GM21528 (cell line): Measurements from ENCODE around the gene DPY19L2.
"Not testable (repeated sequence)": the region's sequence is repeated elsewhere in the genome, so short reads cannot be mapped to it uniquely, and the experiment has no call there.

Experiments used
- ATAC-seq: cut with Tn5 transposase; IDR thresholded peaks from one replicate; pipeline ENCODE4 v1.9.1; 2021; ENCODE audit warnings: mild to moderate bottlenecking, moderate library complexity; ENCODE audit not compliant: unreplicated experiment, low FRiP score

Gene DPY19L2

DNA sequence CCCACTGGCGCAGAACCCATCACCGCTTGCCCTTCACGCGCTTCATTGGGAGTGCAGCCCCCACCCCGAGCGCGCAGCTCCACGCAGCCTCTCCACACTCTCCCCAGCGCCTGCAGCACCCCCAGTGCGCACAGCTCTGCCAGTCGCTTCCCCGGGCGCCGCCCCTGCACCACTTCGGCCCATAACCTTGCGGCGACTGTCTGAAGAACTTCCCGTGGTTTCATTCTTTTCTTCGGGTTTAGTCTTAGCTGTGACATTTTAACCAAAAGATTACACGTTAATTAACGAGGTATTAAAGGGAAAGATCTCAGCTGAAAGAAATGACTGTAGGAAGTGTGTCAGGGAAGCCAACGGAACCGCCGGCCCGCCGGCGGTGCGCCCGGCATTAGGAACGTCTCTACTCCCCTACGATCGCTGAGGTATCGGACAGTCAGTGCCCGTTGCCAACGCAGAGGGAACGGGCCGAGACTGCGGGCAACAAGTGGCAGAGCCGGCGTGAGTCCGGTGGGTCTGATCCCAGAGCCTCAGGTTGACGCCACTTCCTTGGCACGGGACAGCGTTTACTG, 590 bp upstream of the DPY19L2 start:
- peak; percentile 56 for ATAC-seq

DNA sequence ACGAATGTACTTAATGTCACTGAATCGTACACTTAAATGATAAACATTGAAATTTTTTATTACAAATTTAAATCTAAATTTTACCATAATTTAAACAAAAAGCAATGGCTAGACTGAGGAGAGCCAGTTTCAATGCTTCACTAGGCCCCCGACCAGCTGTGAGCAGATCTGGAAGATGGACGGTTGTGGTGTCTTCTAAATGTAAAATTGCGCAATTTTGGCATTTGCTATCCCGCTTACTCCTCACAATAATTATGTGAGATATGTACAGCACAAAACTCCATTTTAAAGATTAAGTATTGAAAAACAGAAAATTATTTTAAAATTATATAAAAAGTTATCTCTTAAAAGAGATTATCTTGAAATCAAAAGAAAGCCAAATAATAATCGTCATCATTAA, 5.3 kb downstream of the DPY19L2 start:
- not testable (repeated sequence) for ATAC-seq

DNA sequence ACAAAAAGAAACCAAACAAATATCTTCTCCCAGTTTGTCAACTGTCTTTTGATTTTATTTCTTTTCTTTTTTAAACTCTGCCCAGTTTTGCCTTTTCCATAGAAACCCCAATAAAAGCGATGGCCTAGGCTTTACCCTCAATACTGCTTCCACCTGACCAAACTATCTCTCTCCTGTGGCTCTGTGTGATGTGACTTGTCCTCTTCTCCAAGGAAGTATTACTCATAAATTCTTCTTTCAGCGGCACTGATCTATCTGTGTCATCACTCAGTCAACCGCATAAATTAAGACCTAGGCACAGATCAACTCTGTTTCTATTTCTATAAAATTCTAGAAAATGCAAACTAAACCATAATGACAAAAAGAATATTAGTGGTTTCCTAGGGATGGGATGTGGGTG, 9.8 kb downstream of the DPY19L2 start:
- not testable (repeated sequence) for ATAC-seq

DNA sequence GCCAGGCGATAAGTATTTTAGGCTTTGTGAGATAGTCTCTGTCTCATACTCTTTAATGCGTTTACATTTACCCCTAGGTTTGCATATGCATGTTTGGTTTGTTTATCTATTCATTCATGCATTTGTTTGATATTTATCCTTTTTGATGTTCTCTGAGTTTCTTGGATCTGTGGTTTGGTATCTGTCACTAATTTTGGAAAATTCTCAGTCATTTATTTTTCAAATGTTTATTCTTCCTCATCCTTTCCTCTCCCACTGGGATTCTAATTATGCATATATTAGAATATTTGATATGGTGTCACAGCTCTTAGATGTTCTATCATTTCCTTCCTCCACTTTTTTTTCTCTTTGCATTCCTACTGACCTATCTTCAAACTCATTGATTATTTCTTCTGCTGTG, 11.9 kb downstream of the DPY19L2 start:
- not testable (repeated sequence) for ATAC-seq

DNA sequence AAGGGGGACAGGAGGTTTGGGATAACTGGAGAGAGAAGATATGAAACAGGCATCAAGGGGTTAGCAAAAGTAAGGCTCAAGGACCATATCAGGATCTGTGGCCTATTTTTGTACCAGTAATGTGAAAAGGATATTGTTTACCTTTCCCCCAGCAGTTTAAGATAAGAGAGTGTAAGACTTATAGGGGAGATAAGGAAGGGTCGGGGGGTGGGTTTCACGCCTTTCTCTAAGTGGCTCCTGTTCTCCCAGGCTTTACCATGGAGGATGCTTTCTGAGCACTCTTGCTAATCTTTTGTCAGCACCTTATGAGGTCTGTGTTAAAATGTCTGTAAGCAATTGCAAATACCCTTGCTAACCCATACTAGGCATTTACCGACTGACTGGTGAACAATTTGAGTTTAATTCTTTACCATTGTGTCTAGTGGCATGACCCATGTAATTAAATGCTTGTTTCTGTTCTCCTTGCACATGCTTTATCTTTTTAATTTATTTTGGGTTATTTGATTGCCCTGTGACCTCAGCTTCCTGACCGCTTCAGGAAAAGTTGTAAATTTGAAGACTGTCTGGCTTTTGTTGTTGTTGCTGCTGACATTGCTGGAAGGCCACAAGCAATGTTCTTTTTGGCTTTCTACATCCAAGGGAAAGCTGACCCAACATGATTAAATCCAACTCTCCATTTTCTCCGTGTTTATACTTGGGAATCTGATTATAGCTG, 12.6 kb downstream of the DPY19L2 start:
- not testable (repeated sequence) for ATAC-seq

DNA sequence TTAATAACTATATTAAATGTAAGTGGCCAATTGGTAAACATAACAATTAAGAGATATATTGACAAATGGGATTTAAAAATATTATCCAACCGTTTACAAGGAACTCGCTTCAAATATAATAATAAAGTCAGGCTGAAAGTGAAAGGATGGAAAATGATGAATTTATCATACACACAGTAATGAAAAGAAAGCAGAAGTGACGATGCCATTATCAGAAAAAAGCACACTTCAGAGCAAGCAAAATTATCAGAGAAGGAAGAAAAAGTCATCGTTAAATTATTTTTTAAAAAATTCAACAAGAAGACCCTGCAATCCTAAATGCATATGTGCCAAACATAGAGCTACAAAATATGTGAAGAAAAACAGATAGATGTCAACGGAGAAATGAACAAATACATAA, 13.8 kb downstream of the DPY19L2 start:
- not testable (repeated sequence) for ATAC-seq

DNA sequence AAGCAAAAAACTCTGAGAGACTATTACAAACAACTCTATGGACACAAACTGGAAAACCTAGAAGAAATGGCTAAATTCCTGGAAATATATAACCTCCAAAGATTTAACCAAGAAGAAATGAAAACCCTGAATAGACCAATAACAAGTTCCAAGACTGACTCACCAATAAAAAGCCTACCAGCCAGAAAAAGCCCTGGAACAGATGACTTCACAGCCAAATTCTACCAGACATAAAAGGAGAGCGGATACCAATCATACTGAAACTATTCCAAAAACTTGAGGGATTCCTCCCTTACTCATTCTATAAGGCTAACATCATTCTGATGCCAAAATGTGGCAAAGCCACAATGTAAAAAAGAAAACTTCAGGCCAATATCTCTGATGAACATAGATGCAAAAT, 18.8 kb downstream of the DPY19L2 start:
- not testable (repeated sequence) for ATAC-seq

DNA sequence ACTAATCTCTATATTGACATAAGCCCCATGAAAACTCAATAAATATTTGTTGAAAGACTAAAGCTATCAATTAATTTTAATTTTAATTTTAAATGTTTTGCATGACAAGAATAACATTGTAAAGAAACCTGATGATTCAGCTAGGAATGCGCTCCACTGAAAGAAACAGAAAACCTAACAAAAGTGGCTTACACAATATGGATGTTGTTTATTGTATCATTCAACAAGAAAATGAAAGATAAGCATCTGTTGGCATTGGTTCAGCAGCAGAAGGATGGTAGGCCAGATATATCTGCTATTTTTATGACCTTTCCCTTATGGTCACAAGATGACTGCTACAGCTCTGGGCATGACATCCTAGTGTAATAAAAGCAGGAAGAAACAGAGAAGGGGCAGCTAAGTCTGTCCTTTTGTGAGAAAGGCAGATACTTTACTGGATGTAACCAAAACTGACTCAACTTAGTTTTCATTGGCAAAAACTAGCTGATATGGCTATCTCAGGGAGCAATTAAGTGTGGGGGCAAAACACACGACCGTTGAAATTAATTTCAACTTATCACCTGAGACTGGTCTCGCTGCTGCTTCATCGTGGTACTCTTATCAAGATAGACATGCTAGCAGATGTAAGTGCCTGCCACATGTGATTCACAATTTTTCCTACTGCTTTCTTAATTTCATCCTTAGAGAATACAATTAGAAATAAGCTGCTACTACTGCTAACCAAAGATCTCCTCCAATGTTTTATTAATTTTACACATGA, 24.7 kb downstream of the DPY19L2 start:
- ATAC-seq = not testable (repeated sequence)

DNA sequence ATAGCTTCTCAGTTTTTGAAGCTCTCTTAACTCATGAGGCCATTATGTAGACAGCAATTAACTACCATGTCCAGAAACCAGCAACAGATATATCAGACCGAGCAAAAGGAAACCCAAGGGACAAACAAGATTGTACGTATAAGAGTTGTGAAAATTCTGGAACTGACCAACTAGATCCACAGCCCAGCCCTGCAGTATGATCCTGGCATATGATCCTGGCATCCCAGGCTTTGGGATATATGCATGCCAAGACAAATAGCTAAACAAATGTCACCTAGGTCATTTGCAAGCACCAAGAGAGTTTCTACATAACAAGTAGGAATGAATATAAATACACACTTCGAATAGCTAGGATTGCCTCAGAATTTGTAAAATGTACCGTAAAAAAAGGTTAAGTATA, 44.0 kb downstream of the DPY19L2 start:
- not testable (repeated sequence) for ATAC-seq

DNA sequence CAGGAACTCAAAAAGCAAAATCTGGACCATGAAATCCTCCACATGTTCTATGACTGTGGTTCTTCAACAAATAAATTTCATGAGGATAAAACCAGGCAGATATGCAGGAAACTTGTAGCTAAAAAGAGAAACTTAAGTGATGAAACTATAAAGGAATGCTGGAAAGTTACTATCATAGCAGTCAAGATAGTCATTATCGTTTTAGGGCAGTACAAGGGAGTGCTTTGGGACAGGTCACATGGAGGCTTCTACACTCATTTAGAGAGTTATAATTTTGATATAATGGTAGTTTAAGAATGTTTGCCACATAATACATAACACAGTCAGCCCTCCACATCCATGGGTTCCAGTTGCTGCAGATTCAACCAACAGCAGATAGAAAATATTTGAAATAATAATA, 52.7 kb downstream of the DPY19L2 start:
- not testable (repeated sequence) for ATAC-seq

DNA sequence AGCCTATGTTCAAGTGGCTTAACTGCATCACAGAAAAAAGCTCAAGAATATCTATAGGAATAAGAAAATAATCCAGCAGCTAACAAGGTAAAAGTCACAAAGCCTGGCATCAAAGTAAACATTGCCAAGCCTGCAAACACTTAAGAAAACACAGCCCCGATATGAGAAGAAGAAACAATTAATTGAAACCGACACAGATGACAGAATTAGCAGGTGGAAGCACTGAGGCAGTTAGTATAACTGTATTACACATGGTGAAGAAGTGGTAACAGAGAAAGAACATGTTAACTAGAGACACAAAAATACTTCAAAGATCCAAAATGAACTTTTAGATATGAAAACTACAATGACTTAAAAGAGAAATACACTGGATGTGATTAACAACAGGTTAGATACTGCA, 57.0 kb downstream of the DPY19L2 start:
- ATAC-seq = not testable (repeated sequence)

DNA sequence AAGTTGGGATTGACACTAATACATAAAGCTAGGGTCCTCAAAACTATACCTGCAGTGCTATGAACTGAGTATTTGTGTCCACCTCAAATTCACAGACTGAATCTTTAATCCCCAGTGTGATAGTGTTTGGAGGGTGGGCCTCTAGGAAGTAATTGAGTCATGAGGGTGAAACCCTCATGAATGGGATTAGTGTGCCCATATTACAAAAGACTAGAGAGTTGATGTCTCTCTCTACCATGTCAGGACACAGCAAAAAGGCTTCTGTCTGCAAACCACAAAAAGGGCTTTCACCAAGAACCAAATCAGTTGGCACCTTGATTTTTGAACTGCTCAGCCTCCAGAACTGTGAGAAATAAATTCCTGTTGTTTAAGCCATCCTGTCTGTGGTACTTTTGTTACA, 59.0 kb downstream of the DPY19L2 start:
- ATAC-seq = not testable (repeated sequence)

DNA sequence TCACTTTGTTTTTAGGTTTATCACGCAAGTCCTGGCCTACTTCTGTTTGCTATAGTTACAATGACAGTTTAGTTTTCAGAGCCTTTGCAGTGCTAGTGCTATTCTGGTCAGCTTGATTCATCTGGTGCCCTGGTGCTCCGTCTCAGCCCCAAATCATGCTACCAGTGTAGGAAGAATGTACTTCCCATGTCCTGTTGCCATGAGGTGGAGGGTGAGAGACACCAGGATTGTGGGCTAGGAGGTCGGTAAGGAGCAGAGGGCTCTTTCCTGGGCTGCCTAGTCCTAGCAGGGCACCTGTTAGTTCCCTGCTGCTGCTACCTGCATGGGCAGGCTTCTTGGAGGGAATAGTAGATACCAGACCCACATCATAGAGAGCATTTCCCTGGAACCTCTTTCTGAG, 63.3 kb downstream of the DPY19L2 start:
- ATAC-seq = not testable (repeated sequence)

DNA sequence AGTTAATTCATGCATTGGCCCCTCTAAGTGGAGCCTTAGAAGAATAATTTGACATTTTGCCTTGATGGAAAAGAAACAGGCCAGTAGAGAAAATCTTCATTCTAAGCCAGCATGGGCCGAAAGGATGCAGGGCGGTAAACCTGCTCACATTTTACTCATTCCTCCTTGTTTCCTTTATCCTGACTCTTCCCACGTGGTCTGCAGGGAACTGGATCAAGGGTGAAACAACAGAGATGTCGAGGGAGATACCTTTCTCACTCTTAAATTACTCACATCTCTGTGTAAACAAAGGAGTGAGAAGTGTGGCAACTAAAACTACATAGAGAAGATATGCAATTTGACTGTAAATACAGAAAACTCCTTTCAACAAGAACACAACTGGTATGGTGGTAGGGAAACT, 73.5 kb downstream of the DPY19L2 start:
- ATAC-seq = not testable (repeated sequence)

DNA sequence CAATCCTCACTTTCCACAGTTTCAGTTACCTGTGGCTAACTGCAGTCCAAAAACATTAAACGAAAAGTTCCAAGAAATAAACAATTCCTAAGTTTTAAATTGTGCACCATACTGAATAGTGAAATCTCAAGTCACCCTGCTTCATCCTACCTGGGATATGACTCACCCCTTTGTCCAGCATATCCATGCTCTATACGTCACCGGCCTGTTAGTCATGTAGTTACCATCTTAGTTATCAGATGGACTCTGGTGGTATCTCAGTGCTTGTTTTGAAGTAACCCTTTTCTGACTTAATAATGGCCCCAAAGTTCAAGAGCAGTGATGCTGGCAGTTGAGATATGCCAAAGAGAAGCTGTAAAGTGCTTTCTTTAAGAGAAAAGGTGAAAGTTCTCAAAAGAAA, 83.9 kb downstream of the DPY19L2 start:
- ATAC-seq = not testable (repeated sequence)

DNA sequence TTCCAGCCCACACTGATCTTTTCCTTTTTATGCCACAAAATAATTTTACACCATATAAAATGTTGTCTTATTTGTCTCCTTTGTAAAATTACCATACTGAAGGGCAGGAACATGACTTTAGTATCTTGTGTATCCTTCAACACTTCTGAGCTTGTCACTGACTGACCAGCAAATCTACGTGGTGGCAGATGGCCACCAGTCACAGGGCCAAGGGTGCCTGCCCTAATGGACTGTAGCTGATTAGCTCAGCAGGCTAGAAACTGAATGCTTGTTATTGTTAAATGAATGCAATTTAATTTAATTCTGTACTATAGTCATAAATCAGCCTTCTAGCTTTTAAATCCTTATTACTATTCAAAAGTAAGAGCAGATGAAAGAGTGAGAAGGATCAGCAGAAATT, 85.0 kb downstream of the DPY19L2 start:
- not testable (repeated sequence) for ATAC-seq

DNA sequence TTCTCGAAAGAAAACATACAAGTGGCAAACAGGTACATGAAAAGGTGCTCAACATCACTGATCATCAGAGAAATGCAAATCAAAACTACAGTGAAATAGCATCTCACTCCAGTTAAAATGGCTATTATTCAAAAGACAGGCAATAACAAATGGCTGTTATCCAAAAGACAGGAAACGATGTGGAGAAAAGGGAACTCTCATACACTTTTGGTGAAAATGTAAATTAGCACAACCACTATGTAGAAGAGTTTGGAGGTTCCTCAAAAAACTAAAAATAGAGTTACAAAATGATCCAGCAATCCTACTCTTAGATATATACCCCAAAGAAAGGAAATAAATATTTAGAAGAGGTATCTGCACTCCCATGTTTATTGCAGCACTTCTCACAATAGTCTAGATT, 90.7 kb downstream of the DPY19L2 start:
- not testable (repeated sequence) for ATAC-seq

DNA sequence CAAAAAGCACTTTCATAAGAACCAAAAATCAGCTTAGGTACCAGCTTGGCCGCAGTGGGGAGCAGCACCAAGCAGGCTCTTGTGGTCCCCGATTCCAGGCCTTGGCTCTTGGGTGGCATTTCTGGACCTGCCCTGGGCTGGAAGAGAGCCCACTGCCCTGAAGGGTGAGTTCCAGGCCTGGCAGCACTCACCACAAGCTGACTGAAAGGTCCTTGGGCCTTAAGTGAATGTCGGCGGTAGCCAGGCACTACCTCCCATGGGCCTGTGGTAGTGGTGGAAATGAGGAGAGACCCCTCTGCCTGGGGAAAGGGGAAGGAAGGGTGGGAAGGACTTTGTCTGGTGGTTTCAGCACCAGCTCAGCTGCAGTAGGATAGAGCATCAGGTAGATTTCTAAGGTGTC, 96.3 kb downstream of the DPY19L2 start:
- not testable (repeated sequence) for ATAC-seq

DNA sequence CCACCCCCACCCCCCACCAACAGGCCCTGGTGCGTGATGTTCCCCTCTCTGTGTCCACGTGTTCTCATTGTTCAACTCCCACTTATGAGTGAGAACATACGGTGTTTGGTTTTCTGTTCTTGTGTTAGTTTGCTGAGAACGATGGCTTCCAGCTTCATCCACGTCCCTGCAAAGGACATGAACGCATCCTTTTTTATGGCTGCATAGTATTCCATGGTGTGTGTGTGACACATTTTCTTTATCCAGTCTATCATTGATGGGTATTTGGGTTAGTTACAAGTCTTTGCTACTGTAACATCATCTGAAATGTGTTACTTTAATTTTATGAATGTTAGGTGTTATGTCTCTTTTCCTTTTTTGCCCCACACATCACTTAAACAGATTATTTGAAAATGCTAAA, 109.8 kb downstream of the DPY19L2 start:
- ATAC-seq = not testable (repeated sequence)

DNA sequence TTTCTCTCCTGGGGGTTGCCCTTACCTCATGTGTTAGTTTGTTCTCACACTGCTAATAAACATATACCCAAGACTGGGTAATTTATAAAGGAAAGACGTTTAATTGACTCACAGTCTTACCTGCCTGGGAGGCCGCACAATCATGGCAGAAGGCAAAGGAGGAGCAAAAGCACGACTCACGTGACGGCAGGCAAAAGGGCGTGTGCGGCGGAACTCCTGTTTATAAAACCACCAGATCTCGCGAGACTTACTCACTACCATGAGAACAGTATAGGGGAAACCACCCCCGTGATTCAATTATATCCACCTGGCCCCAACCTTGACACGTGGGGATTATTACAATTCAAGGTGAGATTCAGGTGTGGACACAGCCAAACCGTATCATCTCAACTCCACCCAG, 116.9 kb downstream of the DPY19L2 start:
- not testable (repeated sequence) for ATAC-seq

DNA sequence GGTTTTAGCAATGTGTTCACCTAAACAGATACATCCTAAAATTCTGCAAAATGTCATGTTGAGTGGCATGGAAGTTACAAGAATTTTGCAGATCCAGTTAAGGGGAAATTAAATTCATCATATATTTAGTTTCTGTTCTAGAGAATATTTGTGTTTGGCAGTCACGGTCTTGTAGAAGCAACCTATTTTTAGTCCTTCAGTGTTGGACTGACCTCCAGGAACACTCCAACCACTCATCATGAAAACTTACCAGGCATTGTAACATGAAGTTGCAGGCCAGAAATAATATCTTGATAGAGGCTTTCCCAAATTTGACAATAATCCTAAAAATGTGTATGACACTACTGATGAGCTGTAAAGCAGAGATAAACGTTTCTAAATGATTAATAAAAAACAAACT, 119.3 kb downstream of the DPY19L2 start:
- not testable (repeated sequence) for ATAC-seq
